Measurements from ENCODE around the gene ZYX. TPM values are rescaled to one million over a fixed set of nuclear protein-coding genes. Genes with fewer than 3 reads are reported as not detected.

Gene ZYX
- total RNA-seq, 1 donor from 2014 or later = 263 TPM

- ATAC-seq = peak; percentile 0
- H3K4me3 ChIP-seq = peak overlapping the region; percentile 98
- DNase-seq = peak; percentile 65
Measured at GRCh38 chr7:143384148-143384547, 3.0 kb downstream of the ZYX start.

GRCh38 chr7:143384661-143385631 lies 3.8 kb downstream of the ZYX start:
- no peaks in the 10 kb centered on the region for H3K9me3 ChIP-seq
- peaks cover 45% of the 10 kb centered on the region for H3K36me3 ChIP-seq
- no peak for TF ChIP-seq CTCF (IDR thresholded peaks at IDR 0.05)
- no peaks in the 10 kb centered on the region for H3K27me3 ChIP-seq
- H3K27ac ChIP-seq = peak overlapping the region; percentile 99
- H3K4me1 ChIP-seq = peaks cover 51% of the 10 kb centered on the region
- H3K4me3 ChIP-seq = peak overlapping the region; percentile 98
- DNase-seq (peak; percentile 68), ATAC-seq (peak; percentile 1)
- intact Hi-C loops (cut with DNase I) = no loop called here

More at GRCh38 chr7:143384148-143384547, 3.0 kb downstream of the ZYX start:
- H3K4me1 ChIP-seq = peaks cover 54% of the 10 kb centered on the region
- no peaks in the 10 kb centered on the region for H3K9me3 ChIP-seq
- peak overlapping the region; percentile 99 for H3K27ac ChIP-seq
- no peaks in the 10 kb centered on the region for H3K27me3 ChIP-seq
- TF ChIP-seq CTCF (IDR thresholded peaks at IDR 0.05) = no peak
- intact Hi-C loops (cut with DNase I) = no loop called here
- peaks cover 38% of the 10 kb centered on the region for H3K36me3 ChIP-seq

DNA sequence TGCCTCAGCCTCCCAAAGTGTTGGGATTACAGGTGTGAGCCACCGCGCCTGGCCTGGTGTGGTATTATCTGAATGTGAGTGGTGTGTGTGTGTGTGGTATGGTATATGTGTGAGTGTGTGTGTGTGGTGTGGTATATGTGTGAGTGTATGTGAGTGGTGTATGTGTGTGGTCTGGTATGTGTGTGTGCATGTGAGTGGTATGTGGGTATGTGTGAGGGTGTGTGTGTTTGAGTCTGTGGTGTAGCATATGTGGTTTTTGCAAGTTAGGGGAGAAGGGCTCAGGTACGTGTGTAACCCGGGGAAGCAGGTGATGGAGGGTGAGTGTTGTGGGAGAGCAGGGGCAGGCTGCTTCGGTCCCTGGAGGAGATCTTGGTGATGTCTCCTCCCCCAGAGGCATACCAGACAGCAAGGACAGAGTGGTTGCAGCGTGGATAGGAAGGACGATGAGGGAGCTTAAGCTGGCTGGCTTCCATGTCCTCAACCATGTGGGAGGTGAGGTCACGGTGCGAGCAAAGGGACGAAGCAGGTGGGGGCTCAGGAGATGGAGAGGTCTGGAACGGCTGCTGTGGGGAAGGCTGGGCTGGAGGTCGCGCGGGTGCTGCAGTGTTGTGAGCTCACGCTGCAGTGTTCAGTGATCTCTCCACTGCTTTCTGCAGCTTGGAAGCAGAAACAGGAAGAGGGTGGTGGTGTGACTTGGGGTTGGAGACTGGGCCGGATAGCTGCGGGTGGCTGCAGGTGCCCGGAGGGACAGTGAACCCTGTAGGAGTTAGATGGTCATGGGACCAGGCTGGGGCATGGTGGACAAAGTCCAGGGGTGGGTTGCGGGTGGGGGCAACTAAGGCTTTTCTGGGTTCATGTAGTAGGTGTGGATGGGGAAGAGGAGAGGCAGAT lies 5.0 kb downstream of the ZYX start:
- Histone ChIP-seq H3K4me1 (peaks cover 61% of the 10 kb centered on the region), H3K36me3 (peaks cover 57% of the 10 kb centered on the region), H3K4me3 (peak overlapping the region; percentile 98), H3K27ac (peak overlapping the region; percentile 99), H3K27me3 (no peaks in the 10 kb centered on the region), H3K9me3 (no peaks in the 10 kb centered on the region)
- peak; percentile 71 for DNase-seq
- intact Hi-C loops (cut with DNase I) = no loop called here
- ATAC-seq = peak; percentile 25
- TF ChIP-seq CTCF (IDR thresholded peaks at IDR 0.05) = no peak

- TF ChIP-seq CTCF (IDR thresholded peaks at IDR 0.05) = no peak
- no peaks in the 10 kb centered on the region for H3K9me3 ChIP-seq
- no peak overlapping the region for H3K4me3 ChIP-seq
- ATAC-seq = no peak
- H3K36me3 ChIP-seq = peaks cover 63% of the 10 kb centered on the region
- peak; percentile 54 for DNase-seq
- peak overlapping the region; percentile 36 for H3K27ac ChIP-seq
- intact Hi-C loops (cut with DNase I) = no loop called here
- H3K27me3 ChIP-seq = no peaks in the 10 kb centered on the region
- peaks cover 67% of the 10 kb centered on the region for H3K4me1 ChIP-seq
Measured at GRCh38 chr7:143387156-143387975, 6.2 kb downstream of the ZYX start.

DNA sequence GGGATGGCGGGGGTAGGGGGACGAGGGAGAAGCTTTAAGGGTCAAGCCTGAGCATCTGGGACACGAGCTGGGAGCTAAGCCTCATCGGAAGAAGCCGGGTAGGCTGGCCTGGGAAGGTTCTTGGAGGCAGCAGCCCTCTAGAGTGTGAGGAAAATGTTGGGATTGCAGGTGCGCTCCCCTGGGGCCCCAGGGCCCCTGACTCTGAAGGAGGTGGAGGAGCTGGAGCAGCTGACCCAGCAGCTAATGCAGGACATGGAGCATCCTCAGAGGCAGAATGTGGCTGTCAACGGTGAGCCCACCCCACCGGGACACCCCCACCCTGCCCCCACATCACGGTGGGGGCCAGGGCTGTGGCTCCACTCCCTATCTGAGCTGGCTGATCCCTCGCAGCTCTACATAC lies 6.9 kb downstream of the ZYX start:
- Histone ChIP-seq H3K9me3 (no peaks in the 10 kb centered on the region), H3K27me3 (no peaks in the 10 kb centered on the region), H3K27ac (no peak overlapping the region), H3K4me1 (peaks cover 66% of the 10 kb centered on the region), H3K36me3 (peaks cover 56% of the 10 kb centered on the region), H3K4me3 (no peak overlapping the region)
- ATAC-seq = no peak
- intact Hi-C loops (cut with DNase I) = no loop called here
- DNase-seq = no peak
- no peak for TF ChIP-seq CTCF (IDR thresholded peaks at IDR 0.05)
